ENCODE data around the gene ANAPC2. TPM values are rescaled to one million over a fixed set of nuclear protein-coding genes. Genes with fewer than 3 reads are reported as not detected.

The ANAPC2 gene, protein sequence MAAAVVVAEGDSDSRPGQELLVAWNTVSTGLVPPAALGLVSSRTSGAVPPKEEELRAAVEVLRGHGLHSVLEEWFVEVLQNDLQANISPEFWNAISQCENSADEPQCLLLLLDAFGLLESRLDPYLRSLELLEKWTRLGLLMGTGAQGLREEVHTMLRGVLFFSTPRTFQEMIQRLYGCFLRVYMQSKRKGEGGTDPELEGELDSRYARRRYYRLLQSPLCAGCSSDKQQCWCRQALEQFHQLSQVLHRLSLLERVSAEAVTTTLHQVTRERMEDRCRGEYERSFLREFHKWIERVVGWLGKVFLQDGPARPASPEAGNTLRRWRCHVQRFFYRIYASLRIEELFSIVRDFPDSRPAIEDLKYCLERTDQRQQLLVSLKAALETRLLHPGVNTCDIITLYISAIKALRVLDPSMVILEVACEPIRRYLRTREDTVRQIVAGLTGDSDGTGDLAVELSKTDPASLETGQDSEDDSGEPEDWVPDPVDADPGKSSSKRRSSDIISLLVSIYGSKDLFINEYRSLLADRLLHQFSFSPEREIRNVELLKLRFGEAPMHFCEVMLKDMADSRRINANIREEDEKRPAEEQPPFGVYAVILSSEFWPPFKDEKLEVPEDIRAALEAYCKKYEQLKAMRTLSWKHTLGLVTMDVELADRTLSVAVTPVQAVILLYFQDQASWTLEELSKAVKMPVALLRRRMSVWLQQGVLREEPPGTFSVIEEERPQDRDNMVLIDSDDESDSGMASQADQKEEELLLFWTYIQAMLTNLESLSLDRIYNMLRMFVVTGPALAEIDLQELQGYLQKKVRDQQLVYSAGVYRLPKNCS
- total RNA-seq (2022; extraction: Qiagen RNA extraction; ENCODE audit: low read depth): 19.0 to 41.0 TPM (median 34.9 TPM) in 5 replicates

DNA sequence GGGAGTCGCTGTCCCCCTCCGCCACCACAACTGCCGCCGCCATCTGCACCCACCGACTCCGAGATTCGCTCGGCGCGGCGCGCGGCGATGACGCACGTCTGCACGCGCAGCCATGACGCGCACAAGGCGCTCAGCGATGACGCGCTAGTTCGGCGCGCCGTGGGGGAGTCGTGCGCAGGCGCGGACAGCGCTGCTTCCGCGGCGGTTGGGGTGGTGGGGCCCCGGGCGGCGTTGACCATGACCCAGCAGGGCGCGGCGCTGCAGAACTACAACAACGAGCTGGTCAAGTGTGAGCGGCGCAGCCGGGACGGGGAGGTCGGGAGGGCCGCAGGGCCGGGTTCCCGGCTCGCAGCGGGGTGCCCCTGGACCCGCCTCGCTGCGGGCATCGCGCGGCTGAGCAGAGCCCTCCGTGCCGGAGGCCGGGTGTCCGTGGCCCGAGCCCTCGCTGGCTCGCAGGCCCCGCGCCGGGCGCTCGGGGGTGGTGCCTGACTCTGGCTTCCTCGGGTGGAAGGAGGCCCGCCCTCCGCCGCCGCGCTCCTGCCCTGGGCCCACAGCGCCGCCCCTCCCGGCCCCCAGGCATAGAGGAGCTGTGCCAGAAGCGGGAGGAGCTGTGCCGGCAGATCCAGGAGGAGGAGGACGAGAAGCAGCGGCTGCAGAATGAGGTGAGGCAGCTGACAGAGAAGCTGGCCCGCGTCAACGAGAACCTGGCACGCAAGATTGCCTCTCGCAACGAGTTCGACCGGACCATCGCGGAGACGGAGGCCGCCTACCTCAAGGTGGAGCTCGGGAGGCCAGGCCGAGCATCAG, at the start of gene ANAPC2, which contains the start of gene SSNA1:
TSS of gene ANAPC2 (minus strand) at position 71 of the 807 bp plus-strand sequence. CDS start at position 43, 28 bp downstream.
TSS of gene SSNA1 (plus strand) at position 187 of the 807 bp plus-strand sequence. CDS start at position 238, 51 bp downstream.

DNA sequence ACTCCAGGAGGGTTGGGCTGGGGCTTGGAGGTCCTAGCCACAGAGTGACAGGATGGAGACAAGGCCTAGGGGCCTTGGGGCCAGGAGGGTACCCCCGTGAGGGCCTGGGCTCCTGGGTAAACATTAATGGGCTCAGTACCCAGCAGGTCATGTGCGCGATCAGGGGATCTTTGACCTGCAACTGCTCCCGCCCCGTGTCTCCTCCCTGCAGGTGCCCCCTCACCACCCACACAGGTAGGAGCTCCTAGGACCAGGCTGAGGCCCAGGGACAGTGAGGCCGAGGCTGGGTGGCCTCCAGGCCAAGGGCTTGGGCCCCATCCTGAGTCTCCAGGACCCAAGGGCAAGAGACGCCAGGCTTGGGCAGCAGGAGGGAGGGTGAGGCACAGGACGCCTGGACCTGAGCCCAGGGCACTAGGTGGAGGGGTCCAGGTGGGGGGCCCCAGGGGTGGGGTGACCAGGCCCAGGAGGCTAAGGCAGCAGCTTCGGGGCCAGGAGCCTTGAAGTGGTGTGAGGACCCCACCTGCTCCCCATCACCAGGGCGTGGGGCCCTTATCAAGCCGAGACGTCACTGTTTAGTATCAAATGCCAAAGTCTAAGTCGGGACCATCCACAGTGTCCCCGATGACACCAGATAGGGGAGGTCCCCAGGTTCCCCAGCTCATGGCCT, 42.5 kb upstream of the ANAPC2 start, which contains the start of gene SLC34A3:
TSS of gene SLC34A3 (plus strand) at position 197 of the 667 bp plus-strand sequence. CDS start 802 bp downstream, outside the sequence.

DNA sequence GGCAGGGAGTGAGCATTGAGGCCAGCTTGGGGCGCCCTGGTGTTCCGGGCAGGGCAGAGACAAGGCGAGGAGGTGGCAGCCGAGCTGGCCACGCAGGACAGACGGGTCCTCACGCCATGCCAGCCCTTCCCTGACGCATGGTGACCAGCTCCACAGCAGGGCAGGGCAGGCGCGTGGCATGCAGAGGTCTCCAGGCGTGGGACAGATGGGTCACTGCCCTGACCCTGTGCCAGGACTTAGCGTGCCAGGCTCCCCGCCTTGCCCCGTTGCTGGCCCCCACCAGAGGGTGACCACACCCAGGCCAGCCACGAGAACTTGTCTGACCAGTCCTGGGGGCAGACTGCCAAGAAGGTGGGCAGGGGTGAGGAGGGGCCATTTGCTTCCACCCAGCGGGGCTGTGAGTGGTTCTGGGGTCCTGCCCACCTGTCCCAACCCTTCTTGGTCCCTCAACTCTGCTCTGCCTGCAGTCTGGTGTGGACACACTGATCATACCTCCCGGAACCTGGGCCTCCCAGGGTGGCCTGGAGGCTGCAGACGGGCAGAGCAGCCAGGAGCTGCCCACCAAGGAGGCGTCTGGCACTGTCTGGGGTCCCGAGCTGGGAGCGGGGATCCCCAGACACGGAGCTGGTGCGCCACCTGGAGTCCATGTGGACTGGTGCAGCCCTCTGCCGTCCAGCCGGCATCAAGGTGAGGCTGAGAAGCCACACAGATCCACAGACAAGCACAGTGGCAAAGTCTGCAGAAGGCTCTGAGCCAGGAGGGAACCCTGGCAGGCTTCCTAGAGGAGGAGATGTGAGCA, 38.9 kb upstream of the ANAPC2 start, which contains the start of gene RNF224:
TSS of gene RNF224 (plus strand) at position 449 of the 799 bp plus-strand sequence. CDS start 834 bp downstream, outside the sequence.

DNA sequence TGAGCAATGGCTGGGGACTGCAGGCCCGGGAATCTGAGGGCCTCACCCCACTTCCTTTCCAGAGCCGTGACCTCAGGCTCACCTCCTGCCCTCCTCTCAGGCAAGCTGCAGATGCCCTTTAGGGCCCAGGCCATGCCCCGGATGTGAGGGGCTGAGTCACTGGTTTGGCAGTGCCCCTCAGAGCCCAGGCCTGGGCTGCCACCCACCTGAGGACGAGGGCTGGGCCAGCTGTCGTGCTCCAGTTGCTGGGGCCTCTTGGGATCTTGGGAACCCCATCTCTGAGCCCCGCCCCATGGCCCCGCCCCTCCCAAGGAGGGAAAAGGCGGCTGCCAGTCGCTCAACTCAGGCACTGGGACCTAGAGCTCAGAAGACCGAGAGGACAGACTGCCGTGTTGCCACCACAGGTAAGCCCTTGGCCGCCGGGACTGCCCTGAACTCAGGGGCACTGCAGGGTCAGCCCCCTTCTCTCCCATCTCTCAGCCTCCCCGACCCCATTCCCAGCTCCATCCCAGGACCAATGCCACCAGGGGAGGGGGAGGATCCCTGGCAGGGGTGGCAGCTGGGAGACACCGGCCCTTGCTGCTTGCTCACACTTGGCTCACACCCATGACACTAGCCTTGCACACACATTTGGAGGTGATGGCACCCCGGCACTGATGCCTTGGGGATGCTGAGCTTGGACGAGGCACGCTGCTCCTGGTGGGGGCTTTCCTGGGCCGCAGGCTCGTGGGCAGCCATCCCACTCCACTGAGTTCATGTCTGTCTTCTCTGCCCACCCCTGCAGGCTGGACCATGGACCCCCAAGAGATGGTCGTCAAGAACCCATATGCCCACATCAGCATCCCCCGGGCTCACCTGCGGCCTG, 36.7 kb upstream of the ANAPC2 start, which contains the start of gene CYSRT1:
TSS of gene CYSRT1 (plus strand) at position 345 of the 865 bp plus-strand sequence. CDS start at position 793, 448 bp downstream.

DNA sequence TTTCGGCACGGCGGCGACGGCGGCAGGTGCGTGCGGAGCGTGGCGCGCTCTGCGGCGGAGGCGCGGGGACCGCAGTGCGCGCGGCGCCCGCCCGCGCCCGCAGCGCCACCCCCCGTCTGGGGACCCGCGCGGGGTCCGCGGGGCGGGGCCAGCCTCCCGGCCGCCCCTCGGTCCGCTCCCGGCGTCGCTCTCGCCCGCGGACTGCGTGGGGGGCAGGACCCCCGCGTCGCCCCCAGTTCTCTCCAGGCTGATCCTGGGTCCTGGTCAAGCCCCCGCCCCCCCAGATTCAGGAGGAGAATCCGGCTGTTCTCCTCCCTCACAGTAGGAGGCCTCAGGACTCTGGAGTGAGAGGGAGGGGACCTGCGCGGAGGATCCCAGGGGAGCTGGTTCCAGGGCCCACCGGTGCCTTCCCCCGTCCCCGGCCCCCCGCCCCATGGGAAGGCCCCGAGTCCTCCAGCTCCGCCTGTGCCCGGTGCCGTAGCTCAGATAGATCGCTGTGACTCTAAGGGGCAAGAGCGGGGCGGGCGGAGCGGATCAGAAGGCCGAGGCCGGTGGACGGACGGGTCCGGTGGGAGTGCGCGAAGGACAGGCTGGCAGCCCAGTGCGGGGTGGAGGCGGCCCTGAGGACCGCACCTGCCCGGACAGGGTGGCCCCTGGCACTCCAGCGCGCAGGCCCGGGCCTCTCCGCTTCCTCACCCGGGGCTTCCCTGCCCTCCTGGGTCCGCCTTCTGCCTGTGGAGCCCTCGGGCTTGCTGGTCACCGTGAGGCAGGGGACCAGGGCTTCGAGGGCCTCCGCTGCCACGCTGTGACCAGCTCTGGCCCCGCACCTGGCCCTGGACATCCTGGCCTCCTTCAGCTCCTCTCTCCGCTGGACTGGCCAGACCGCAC, 34.1 kb upstream of the ANAPC2 start, which contains the start of gene RNF208:
TSS of gene RNF208 (minus strand) at position 51 of the 888 bp plus-strand sequence. CDS start 1,028 bp downstream, outside the sequence.

DNA sequence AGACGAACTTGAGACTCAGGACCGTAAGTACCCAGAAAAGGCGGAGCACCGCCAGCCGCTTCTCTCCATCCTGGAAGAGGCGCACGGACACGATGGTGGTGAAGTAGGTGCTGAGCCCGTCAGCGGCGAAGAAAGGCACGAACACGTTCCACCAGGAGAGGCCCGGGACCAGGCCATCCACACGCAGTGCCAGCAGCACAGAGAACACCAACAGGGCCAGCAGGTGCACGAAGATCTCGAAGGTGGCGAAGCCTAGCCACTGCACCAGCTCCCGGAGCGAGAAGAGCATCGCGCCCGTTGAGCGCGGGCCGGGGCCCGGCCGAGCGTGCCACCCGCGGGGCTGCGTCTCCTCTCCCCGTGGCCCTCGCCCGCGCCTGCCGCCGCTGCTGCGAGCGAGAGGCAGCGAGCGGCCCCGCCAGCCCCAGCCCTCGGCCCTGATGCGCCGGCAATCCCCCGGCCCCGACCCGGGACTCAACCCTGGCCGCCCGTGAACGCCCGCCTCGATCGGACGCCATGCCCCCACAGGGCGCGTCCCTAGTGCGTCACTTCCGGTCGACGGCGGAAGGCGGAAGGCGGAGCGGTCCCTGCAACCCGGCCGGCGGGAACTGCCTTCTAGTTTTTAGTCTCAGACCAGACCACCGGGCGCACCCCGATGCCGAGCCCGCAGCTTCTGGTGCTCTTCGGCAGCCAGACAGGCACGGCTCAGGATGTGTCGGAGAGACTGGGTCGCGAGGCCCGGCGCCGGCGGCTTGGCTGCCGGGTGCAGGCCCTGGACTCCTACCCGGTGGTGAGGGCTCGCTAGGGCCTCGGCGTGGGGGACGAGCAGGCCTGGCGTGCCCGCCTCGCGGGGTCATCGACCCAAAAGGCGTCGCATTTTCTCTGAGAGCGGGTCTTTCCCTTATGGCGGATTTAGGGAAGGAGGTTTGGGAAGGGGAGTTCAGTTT, 17.0 kb upstream of the ANAPC2 start, which contains the start of the genes NDOR1 and TMEM203:
TSS of gene NDOR1 (plus strand) at position 575 of the 944 bp plus-strand sequence. CDS start at position 653, 78 bp downstream.
TSS of gene TMEM203 (minus strand) at position 523 of the 944 bp plus-strand sequence. CDS start at position 289, 234 bp downstream.

DNA sequence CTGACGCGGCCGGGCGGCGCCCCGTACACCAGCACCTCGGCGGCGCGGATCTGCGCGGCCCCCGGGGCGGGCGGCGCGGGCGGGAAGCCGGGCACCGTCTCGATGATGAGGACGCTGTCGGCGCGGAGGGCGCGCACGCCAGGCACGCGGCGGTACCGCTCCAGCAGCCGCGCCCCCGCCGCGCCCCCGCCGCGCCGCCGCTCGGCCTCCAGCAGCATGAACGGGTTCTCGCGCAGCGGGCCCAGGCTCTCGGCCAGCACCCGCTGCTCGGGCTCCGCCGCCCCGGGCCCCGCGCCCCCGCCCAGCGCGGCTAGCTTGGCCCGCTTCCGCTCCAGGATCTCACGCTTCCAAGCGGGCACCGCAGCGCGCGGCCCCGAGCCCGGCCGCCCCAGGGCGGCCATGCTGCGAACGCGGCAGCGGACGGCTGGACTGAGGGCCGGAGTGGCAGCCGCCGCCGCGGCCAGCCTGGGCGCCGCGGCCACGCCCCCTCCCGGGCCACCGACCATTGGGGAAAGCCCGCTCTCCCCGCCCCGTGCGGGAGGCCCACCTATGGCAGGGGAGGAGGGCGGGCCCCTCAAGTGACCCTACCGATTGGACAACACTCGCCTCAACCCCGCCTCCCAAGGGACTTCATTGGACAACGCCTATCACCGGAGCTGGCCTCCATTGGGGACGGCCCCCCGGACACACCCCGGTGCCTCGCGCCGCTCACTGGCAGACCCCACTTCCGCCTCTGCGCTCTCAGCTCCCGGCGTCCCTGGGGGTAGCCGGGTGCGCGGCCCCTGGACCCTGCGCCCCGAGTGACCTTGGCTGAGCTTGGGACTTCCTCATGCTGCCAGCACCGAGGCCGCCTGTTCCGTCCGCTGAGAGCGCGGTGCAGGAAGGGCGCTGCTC, 12.2 kb upstream of the ANAPC2 start, which contains the start of gene TPRN:
TSS of gene TPRN (minus strand) at position 431 of the 894 bp plus-strand sequence. CDS start at position 401, 30 bp downstream.

DNA sequence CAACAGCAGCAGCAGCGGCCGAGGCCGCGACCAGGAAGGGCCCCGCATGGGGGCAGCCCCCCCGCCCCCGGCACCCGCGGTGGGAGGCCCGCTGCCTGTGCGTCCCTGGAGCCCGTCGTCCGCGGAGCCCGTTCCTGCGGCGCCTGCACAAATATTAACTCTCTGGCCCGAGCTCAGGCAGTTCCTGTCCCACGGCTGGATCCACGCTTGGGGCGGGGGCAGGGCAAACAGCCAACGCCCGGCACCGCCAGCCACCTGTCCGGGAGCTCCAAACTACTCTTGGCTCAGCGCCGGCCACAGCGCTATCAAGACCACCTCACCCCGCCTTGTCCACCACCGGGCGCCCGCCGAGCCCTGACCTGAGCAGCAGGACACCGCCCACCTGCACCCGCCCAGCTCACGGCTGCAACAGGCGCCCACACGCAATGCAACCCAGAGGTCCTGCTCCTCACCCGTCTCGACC, 18.4 kb downstream of the ANAPC2 start, which contains the start of gene LRRC26:
TSS of gene LRRC26 (minus strand) at position 156 of the 463 bp plus-strand sequence. CDS start at position 48, 108 bp downstream.

DNA sequence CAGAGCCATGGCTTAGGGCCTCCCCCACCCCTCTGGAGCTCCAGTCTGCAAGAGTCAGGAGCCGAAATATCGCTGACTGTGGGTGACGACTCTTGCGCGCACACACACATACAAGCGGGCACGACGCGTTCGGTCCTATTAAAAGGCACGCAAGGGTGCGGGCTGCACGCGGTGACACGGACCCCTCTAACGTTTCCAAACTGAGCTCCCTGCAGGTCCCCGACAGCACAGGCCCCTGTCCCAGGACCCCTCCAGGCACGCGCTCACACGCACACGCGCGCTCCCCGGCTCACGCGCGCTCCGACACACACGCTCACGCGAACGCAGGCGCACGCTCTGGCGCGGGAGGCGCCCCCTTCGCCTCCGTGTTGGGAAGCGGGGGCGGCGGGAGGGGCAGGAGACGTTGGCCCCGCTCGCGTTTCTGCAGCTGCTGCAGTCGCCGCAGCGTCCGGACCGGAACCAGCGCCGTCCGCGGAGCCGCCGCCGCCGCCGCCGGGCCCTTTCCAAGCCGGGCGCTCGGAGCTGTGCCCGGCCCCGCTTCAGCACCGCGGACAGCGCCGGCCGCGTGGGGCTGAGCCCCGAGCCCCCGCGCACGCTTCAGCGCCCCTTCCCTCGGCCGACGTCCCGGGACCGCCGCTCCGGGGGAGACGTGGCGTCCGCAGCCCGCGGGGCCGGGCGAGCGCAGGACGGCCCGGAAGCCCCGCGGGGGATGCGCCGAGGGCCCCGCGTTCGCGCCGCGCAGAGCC, 49.5 kb downstream of the ANAPC2 start, which contains the start of gene GRIN1:
TSS of gene GRIN1 (plus strand) at position 433 of the 746 bp plus-strand sequence. CDS start 333 bp downstream, outside the sequence.

Other genes with a start within 250 kb of the ANAPC2 start
- 49.7 to 110 TPM (median 103 TPM) in 5 replicates for gene FBXW5, start 243.8 kb downstream of the ANAPC2 start, total RNA-seq (2022; extraction: Qiagen RNA extraction; ENCODE audit: low read depth)
- 0.56 to 2.0 TPM (median 1.1 TPM) in 4 of 5 replicates, not detected in the other for gene C8G, start 243.3 kb downstream of the ANAPC2 start, total RNA-seq (2022; extraction: Qiagen RNA extraction; ENCODE audit: low read depth)
- 0.41 to 2.0 TPM (median 1.0 TPM) in 5 replicates for gene LCN12, start 236.3 kb downstream of the ANAPC2 start, total RNA-seq (2022; extraction: Qiagen RNA extraction; ENCODE audit: low read depth)
- 0.33 to 0.56 TPM (median 0.45 TPM) in 4 of 5 replicates, not detected in the other for gene PTGDS, start 211.1 kb downstream of the ANAPC2 start, total RNA-seq (2022; extraction: Qiagen RNA extraction; ENCODE audit: low read depth)
- 0.08 to 0.18 TPM (median 0.12 TPM) in 3 of 5 replicates, not detected in the others for gene LCNL1, start 205.6 kb downstream of the ANAPC2 start, total RNA-seq (2022; extraction: Qiagen RNA extraction; ENCODE audit: low read depth)
- gene PAXX, start 196.1 kb downstream of the ANAPC2 start, total RNA-seq (2022; extraction: Qiagen RNA extraction; ENCODE audit: low read depth): 37.9 to 83.8 TPM (median 71.5 TPM) in 5 replicates
- 2.2 to 4.2 TPM (median 3.7 TPM) in 5 replicates for gene CLIC3, start 192.0 kb downstream of the ANAPC2 start, total RNA-seq (2022; extraction: Qiagen RNA extraction; ENCODE audit: low read depth)
- gene ABCA2, start 160.3 kb downstream of the ANAPC2 start, total RNA-seq (2022; extraction: Qiagen RNA extraction; ENCODE audit: low read depth): 12.6 to 32.5 TPM (median 25.5 TPM) in 5 replicates
- 0.07 TPM in 1 of 5 replicates, not detected in the others for gene FUT7, start 156.5 kb downstream of the ANAPC2 start, total RNA-seq (2022; extraction: Qiagen RNA extraction; ENCODE audit: low read depth)
- 26.4 to 93.7 TPM (median 81.5 TPM) in 5 replicates for gene NPDC1, start 142.4 kb downstream of the ANAPC2 start, total RNA-seq (2022; extraction: Qiagen RNA extraction; ENCODE audit: low read depth)
- gene ENTPD2, start 134.5 kb downstream of the ANAPC2 start, total RNA-seq (2022; extraction: Qiagen RNA extraction; ENCODE audit: low read depth): 1.0 to 2.3 TPM (median 1.5 TPM) in 5 replicates
- gene SAPCD2, start 118.0 kb downstream of the ANAPC2 start, total RNA-seq (2022; extraction: Qiagen RNA extraction; ENCODE audit: low read depth): 12.1 to 27.8 TPM (median 24.6 TPM) in 5 replicates
- gene UAP1L1, start 111.0 kb downstream of the ANAPC2 start, total RNA-seq (2022; extraction: Qiagen RNA extraction; ENCODE audit: low read depth): 9.0 to 14.6 TPM (median 11.9 TPM) in 5 replicates
- gene MAN1B1, start 101.6 kb downstream of the ANAPC2 start, total RNA-seq (2022; extraction: Qiagen RNA extraction; ENCODE audit: low read depth): 33.8 to 56.7 TPM (median 50.2 TPM) in 5 replicates
- 52.8 to 134 TPM (median 106 TPM) in 5 replicates for gene DPP7, start 73.8 kb downstream of the ANAPC2 start, total RNA-seq (2022; extraction: Qiagen RNA extraction; ENCODE audit: low read depth)
- gene GRIN1, start 49.4 kb downstream of the ANAPC2 start, total RNA-seq (2022; extraction: Qiagen RNA extraction; ENCODE audit: low read depth): 0.14 to 0.76 TPM (median 0.27 TPM) in 5 replicates
- gene LRRC26, start 18.5 kb downstream of the ANAPC2 start, total RNA-seq (2022; extraction: Qiagen RNA extraction; ENCODE audit: low read depth): 0.39 to 2.0 TPM (median 1.6 TPM) in 5 replicates
- gene TMEM210, start 16.5 kb downstream of the ANAPC2 start, total RNA-seq (2022; extraction: Qiagen RNA extraction; ENCODE audit: low read depth): not detected in 5 replicates
- gene SSNA1, start 116 bp upstream of the ANAPC2 start, total RNA-seq (2022; extraction: Qiagen RNA extraction; ENCODE audit: low read depth): 85.9 to 156 TPM (median 148 TPM) in 5 replicates
- gene TPRN, start 12.2 kb upstream of the ANAPC2 start, total RNA-seq (2022; extraction: Qiagen RNA extraction; ENCODE audit: low read depth): 5.5 to 10.4 TPM (median 10.2 TPM) in 5 replicates
- 29.5 to 49.4 TPM (median 47.9 TPM) in 5 replicates for gene TMEM203, start 17.1 kb upstream of the ANAPC2 start, total RNA-seq (2022; extraction: Qiagen RNA extraction; ENCODE audit: low read depth)
- gene NDOR1, start 17.1 kb upstream of the ANAPC2 start, total RNA-seq (2022; extraction: Qiagen RNA extraction; ENCODE audit: low read depth): 7.4 to 20.8 TPM (median 16.2 TPM) in 5 replicates
- 0.79 to 2.6 TPM (median 2.0 TPM) in 5 replicates for gene RNF208, start 33.7 kb upstream of the ANAPC2 start, total RNA-seq (2022; extraction: Qiagen RNA extraction; ENCODE audit: low read depth)
- gene CYSRT1, start 36.6 kb upstream of the ANAPC2 start, total RNA-seq (2022; extraction: Qiagen RNA extraction; ENCODE audit: low read depth): 2.8 to 5.4 TPM (median 4.2 TPM) in 5 replicates
- gene RNF224, start 38.9 kb upstream of the ANAPC2 start, total RNA-seq (2022; extraction: Qiagen RNA extraction; ENCODE audit: low read depth): 0.13 to 0.58 TPM (median 0.39 TPM) in 4 of 5 replicates, not detected in the other
- 0.13 to 0.19 TPM in 2 of 5 replicates, not detected in the others for gene SLC34A3, start 42.3 kb upstream of the ANAPC2 start, total RNA-seq (2022; extraction: Qiagen RNA extraction; ENCODE audit: low read depth)
- 522 to 871 TPM (median 814 TPM) in 5 replicates for gene TUBB4B, start 52.7 kb upstream of the ANAPC2 start, total RNA-seq (2022; extraction: Qiagen RNA extraction; ENCODE audit: low read depth)
- gene STPG3, start 62.7 kb upstream of the ANAPC2 start, total RNA-seq (2022; extraction: Qiagen RNA extraction; ENCODE audit: low read depth): not detected in 5 replicates
- gene NELFB, start 66.8 kb upstream of the ANAPC2 start, total RNA-seq (2022; extraction: Qiagen RNA extraction; ENCODE audit: low read depth): 36.5 to 63.8 TPM (median 58.5 TPM) in 5 replicates
- gene TOR4A, start 89.2 kb upstream of the ANAPC2 start, total RNA-seq (2022; extraction: Qiagen RNA extraction; ENCODE audit: low read depth): 13.6 to 33.0 TPM (median 30.5 TPM) in 5 replicates
- gene NRARP, start 113.7 kb upstream of the ANAPC2 start, total RNA-seq (2022; extraction: Qiagen RNA extraction; ENCODE audit: low read depth): 1.9 to 7.2 TPM (median 5.6 TPM) in 5 replicates
- gene EXD3, start 234.6 kb upstream of the ANAPC2 start, total RNA-seq (2022; extraction: Qiagen RNA extraction; ENCODE audit: low read depth): 2.5 to 6.8 TPM (median 6.4 TPM) in 5 replicates
- 0.53 to 2.1 TPM (median 1.9 TPM) in 5 replicates for gene NOXA1, start 234.8 kb upstream of the ANAPC2 start, total RNA-seq (2022; extraction: Qiagen RNA extraction; ENCODE audit: low read depth)

All from A549 treated with ZK216348 at 1 μM for 4 hours (cell line).